Dermis microvascular lymphatic vessel endothelial cell (primary cell): ENCODE data around the gene MATN3. TPM values are rescaled to one million over a fixed set of nuclear protein-coding genes. Genes with fewer than 3 reads are reported as not detected.

ENCODE experiments used
- DNase-seq, 2 donors: peaks; one replicate each; pipeline versions ENCODE4 v3.0.0 to v3.0.0-alpha.2; 2010; ENCODE audit warnings: low read depth in 2 of 2
- total RNA-seq: library from RNA; depleted of rRNA; stranded (reverse); fragments of >200 nt; gene quantifications from 2 replicates; pipeline ENCODE4 v1.2.1, GENCODE V29; 2014

MATN3 gene
- total RNA-seq, 1 donor from 2014 or later: 1.0 TPM

DNA sequence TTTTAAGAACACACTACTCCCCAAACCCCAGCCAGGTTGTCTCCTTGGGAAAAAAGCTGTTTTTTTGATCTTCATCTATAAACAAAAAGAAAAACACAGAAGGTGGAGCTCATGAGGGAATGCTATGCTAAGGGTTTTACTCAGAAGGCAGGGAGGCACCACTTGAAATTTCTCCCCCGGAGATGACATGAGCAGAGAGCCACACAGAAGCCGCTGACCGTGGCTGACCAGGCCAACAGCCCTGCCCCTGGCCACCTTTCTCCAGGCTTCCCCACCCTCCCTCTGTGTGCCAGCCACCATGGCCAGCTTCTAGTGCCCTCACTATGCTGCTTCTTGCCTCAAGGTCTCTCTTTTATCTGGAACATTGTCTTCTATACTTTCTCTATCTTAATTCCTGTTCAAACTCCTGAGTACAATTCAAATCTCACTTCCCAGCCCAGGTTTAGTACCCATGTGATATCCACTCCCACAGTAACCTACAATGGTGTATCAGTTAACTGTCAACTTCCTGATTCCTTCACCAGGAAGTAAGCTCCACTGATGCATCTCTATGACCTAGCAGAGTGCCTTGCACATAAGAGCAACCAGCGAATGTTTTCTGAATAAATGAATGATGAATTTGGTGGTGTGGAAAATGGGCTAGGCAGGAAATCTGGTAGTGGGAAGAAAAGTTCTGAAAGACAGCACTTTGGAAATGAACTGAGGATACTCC is 23.6 kb upstream of the MATN3 start:
- peak in 1 of 2 donors; percentile 79 for DNase-seq

DNA sequence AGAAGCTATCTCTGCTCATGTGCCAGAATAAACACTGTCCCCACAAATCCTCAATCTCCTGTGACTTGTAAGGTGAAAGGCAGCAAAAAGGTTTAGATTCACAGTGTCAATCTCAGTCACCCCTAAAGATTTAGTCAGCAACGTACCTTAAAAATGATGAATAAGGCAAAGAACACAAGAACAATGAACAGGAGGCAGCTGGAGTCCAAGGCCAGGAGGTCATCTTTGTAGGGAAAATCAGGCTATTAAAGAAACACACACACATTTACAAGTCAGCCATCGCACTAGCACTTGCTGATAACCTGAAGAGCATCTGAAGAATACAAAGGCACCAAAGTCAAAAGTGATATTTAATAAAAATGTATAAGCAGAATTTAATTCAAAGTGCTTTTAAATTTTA is 22.4 kb upstream of the MATN3 start:
- DNase-seq: peak in 1 of 2 donors; percentile 84

DNA sequence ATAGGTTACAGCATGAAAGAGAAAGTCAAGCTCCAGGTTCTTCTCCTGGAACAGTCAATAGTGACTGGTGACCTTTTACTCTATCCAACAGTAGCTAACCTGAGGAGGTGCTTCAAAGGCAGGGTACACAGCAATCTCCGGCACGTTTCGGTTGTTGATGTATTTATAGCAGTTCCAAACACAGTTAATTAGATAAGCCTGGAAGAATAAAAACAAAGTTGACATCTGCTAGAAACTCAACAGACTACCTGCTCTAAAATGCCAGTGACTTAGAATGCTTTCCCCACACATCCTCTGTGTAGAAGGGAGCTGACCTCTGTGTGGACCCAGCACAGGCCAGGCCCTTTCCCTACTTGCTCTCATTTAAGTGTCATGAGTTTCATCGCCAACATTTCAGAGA is 21.8 kb upstream of the MATN3 start:
- no peak for DNase-seq

DNA sequence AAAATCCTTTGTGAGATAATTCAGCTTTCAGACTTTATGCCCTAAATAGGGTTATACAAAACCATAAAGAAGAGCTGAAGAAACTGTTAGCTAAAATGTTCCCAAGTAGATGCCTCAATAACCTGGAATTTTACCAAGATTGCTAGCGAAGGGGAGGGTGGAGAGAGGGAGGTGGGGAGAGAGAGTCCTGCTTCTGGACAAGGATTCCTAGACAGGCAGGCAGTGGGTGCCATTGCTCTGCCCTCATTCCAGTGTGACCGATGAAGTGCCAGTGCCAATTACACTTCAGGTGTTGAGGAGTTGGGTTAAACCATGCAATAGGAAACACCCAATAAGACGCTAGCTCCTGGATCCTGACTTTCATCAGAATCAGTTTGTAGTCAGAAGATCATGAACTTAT is 20.9 kb upstream of the MATN3 start:
- no peak for DNase-seq

DNA sequence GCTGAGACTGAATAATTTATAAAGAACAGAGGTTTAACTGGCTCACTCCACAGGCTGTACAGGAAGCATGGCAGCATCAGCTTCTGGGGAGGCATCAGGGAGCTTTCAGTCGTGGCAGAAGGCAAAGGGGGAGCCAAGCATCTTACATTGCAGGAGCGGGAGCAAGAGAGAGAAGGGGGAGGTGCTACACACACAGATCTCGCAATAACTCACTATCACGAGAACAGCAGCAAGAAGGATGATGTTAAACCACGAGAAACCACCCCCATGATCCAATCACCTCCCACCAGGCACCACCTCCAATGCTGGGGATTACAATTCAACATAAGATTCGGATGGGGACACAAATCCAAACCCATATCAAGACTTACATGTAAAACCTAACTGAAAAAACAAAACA is 17.8 kb upstream of the MATN3 start:
- DNase-seq: no peak

DNA sequence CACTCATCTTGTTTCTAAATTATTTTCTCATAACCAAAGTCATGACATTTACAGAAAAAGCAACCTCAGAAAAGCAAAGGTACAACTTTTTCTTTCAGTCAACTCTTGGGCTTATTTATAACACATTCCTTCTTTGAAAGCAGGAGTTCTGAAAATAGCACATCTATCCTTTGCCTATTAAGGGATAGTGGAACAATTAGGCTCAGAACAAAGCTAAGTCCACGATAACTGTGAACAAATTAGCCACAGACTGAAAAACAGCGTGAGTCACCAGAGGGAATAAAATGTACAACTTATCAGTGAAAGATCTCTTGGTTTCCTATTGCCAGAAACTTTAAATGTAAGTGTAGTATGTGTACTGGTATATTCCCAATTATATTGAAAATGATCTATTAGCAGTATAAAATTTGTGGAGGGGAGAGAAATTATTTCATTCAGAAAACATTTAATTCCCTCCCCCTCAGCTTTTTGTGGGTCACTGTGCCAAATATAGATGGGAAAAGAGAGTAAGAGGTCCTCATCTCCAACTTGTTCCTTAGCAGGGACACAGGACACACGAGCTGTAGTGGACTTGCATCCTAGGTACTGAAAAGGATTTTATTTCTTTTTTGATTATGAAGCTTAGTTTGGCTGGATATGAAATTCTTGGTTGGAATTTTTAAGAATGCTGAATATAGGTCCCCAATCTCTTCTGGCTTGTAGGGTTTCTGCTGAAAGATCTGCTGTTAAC is 15.4 kb upstream of the MATN3 start:
- DNase-seq: peak in 1 of 2 donors; percentile 80

DNA sequence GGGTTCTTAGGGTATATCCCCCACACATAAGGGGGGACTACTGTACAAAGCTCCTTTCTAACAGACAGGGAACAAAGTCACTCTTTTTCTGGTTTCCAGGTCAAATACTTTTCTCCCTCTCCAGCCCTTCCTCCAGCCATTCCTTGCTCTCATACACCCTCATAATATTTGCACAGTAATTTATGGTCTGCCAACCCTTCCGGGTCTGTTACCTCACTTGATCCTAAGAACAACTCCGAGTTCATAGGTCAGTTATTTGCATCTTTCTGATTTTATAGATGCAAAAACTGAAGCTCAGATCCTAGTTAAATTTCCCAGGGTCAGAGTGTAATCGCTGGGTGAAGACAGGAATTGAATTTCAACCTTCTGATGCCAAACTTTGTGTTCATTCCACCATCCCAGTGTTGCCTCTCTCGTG is 14.8 kb upstream of the MATN3 start:
- DNase-seq: no peak

DNA sequence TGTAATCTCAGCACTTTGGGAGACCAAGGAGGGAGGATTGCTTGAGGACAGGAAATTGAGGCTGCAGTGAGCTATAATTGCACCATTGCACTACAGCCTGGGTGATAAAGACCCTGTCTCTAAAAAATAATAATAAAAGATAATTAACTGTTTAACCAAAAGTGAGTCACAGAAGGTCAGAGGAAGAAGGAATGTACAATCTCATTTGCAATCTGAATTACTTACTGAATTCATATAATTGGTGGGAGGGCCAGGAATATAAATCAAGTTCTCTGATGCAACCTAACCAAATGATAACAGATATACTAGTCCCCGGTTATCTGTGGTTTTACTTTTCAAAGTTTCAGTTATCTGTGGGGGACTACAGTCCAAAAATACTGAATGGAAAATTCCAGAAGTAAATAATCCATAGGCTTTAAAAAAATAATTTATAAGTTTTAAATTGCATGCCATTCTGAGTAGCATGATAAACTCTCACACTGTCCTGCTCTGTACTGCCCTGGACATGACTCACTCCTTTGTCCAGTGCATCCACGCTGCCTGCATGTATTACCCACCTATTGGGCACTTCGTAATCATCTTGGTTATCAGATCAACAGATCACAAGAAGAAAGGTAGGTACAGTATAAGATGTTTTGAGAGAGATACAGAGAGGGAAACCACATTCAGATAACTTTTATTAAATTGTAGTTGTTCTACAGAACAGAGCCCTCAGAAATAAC is 12.8 kb upstream of the MATN3 start:
- peak in 1 of 2 donors; percentile 56 for DNase-seq

DNA sequence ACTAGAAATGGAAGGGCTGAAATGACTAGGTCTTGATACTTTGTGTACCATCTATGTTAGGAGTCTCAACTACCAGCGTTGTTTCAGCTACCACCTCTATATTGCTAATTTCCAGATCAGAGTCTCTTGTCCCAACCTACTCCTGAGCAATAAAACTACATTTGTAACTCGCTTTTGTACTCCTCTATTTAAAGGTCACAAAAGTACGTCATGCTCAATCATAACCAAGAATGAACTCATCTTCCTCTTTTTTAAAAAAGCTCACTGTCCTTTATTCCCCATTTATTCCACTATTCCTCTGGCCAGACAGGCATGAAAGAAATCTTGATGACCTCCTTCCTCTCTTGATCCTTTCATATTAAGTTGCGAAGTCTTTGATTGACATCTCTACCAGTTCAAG is 11.2 kb upstream of the MATN3 start:
- no peak for DNase-seq

DNA sequence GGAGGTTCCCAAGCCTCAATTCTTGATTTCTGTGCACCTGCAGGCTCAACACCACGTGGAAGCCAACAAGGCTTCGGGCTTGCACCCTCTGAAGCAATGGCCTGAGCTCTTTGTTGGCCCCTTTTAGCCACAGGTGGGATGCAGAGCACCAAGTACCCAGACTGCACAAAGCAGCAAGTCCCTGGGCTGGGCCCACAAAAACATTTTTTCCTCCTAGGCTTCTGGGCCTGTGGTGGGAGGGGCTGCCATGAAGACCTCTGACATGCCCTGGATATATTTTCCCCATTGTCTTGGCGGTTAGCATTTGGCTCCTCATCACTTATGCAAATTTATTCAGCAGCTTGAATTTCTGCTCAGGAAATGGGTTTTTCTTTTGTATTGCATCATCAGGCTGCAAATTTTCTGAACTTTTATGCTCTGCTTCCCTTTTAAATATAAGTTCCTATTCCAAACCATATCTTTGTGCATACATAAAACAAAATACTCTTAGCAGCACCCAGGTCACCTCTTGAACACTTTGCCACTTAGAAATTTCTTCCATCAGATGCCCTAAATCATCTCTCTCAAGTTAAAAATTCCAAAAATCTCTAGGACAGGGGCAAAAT is 9.0 kb upstream of the MATN3 start:
- DNase-seq: no peak

DNA sequence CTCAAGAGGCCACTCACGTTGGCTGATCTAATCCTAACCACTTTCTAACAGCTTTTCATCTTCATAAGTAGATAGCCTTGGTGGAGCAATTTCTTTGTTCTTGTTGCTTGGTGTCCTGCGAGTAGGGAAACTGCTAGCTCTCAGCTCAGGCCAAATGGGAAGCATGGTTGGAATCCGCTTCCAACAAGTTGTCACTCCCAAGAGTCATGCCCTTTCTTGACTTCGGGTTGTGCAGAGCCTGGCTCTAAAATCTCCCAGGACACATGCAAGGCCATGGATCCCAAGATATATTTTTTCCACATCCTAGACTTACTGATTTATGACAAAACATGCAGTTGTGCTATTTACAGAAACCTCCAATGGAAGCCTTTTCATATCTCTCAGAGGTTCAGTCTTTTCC is 7.3 kb upstream of the MATN3 start:
- DNase-seq: no peak

DNA sequence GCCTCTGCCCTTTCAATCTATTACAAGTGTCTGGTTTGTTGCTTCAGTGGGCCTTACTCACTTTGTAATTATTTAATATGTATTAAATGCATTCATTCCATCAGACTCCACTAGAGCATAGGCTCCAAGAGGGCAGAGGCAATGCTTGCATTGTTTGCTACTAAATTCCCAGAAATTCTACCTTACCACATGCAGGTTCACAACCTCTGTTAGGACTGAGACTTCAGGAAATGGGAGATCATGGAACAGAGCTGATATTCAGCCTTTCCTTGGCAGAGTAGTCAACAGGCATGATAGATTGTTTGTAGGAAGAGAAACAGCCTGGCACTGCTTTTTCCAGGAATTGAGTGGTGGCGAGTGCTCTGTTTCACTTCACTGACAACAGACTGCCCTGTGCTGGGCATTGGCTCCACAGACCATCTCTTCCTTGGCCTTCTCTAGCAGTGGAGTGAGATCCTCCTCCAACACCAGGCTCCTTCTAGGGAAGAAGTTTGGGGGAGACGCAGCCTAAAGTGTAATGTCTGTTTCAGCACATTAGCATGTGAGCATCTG is 6.2 kb upstream of the MATN3 start:
- no peak for DNase-seq

DNA sequence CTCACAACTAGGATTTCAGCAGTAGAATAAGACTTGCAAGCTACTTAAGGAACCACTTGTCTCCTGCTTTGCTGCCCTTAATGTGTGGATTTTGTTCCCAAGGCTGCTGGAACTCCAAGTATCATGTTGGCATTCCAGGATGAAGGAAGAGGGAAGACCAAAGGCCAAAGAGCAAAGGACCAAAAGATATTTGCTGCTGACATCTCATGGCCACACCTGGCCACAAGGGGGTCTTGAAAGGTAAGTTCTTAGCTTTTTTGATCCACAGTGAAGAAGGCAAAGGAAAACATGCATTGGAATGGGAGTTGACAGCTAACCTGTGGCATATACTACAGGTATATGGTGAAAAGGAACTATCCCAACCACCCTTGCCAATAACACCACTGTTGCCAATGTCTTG is 3.9 kb upstream of the MATN3 start:
- no peak for DNase-seq

DNA sequence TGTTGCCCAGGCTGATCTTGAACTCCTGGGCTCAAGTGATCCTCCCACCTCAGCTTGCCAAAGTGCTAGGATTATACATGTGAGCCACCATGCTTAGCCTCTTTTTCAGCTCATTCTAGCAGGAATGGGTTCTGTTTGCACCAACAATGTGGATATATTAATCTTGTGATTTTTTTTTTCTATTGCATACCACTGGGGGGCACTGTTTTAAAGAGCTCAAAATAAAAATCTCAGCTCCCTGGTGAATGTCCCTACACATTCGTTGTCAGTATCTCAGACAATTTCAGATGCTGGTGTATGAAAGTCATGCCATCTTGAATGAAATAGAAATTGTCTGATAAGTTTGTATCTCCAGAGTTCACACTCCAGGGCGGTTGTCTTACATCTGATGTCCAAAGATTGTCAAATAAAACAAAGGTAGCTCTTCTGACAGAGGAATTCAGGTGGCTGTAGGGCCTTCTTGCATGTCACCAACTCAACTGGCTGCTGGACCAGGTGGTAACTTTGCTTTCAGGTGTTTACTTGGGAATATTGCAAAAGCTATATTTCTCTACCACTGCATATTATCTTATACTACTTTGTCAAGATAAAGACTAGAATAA is 3.1 kb upstream of the MATN3 start:
- peak; percentile 44 to 69 for DNase-seq

DNA sequence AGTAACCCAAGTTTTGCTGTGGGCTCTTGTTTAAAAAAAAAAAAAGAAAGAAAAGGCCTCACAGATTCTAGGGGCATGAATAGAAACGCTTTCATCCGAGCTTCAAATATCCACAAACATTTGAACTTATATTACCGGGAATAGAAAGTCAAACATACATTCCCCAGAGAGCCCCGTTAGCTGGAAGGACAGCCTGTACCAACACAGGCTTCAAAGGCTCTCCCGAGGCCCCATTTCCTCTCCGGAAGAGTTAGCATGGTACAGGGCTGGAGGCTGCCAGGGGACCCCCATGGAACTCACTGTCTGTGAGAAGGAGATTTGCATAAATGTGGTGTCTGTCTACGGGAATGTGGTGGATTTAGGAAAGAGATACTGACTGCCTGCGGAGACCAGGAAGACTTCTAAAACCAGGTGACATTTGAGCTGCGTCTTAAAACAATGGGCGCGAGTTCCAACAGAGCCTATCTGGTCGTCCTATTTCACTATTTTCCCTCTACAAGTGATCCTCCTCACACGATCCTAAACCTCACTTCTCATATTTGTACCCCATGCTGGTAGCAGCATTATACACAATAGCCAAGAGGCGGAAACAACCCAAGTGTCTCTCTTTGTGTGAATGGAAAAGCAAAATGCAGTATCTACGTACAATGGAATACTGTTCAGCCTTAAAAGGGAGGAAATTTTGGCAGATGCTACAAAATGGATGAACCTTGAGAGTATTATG is 820 bp upstream of the MATN3 start:
- DNase-seq: no peak

DNA sequence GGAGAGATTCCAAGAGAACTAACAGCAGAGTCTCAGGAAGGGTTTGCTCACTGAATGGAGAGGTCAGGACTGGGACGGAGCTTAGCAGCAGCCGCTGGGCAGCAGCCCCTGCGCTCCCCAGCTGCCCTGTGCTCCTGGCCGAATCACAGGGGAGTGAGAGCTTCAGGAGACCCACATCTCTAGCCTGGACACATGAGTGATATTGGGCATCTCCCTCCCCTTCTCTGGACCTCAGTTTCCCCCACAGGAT is 511 bp downstream of the MATN3 start:
- DNase-seq: no peak

DNA sequence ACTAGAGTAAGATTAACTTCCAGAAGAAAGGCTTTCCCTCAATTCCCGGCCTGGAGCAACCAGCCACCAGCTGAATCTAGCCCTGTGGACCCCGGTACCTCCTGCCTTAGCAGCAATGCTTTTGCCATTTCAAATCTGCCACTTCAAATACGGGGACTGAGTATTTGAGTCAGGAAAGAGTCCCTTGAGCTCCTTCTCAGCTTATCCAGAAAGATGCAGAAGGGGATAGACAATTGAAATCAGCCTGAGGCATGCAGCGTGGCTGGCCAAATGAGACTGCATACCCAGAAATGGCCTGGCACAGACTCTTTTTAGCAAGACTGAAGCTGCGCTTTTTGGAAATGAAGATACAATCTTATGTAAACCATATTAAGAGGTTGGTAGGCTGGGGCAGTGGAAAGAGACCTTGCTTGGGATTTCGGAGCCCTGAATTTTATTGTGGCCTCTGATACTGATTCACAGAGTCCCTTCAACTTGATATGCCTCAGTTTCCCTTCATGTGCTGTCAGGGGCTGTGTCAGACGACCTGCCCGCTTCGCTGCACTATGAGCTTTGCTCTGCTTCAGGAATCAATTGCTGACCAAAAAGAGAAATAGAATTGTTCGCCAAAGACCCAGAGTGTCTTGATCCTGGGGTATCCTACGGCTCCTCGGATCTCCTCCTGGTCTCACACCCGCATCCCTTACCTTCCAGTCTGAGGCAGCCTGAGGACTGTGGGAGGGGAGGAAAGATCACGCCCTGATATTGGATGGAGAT is 1.0 kb downstream of the MATN3 start:
- no peak for DNase-seq

DNA sequence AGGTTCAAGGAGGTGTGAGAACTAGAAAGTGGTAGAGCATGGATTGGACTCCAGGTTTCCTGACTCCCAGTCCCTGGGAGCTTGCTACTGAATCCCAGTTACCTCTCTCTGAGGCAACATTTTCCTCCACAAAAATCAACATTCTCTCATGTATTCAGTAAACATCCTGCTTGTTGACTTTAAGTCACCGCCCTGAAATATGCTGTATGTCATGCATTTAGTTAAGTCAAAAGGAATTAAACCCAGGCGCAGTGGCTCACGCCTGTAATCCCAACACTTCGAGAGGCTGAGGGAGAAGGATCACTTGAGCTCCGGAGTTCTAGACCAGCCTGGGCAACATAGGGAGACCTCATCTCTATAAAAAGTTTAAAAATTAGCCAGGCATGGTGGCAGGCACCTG is 3.8 kb downstream of the MATN3 start:
- DNase-seq: no peak

DNA sequence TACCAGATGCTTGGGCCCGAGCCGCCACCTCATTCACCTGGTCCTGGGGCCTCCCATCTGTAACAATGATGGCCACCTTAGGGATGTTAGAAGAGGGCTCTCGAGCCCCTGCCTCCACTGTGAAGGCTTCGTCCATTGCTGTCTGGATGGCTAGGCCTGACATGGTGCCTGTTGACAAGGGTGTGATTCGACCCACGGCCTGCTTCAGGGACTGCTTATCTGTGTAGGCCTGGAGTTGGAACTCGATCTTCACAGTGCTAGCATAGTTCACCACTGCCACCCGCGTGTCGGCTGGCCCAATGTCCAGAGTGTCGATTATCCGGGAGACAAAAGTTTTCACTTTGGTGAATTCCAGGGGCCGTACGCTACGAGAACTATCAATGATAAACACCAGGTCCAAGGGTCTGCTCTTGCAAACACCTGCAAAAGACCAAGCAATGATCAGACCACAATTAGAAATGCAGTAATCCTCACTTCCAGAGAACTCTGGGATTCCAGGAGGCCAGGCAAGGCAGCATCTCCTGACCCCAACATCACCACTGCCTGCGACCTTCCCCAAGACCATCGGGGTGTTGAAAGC is 6.5 kb downstream of the MATN3 start:
- no peak for DNase-seq

DNA sequence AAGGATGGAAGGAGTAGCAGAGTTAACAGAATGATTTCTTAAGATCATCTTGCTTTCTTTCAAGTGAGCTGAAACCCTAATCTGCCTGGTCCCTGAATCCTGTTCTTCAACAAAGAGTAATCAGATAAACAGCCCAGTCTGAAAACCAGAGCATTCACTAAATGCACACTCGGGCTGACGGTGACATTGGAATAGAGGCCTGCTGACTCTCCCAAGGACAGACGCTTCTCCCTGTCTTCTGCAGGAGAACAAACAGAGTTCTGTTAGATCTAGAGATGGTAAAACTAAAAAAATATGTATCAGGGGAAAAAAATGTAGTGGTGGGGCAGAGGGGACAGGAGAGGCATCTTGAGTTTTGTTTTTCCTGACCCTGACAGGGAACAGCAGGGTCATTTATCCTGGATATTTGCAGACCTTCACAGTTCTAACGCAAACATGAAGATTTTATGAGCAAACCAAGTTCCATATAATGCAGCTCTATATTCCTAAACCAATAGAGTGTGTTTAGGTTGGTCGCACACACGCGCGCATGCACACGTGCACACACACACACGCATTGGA is 7.3 kb downstream of the MATN3 start:
- DNase-seq: no peak
